HepG2 (cell line): ENCODE results near the gene UBB. TPM values are rescaled to one million over a fixed set of nuclear protein-coding genes. Genes with fewer than 3 reads are reported as not detected.

Source experiments
- ADNP ChIP-seq: sonication (generic); formaldehyde crosslinking; IDR thresholded peaks from 2 replicates; pipeline ENCODE4 v1.4.0; 2020; ENCODE audit warnings: missing genetic modification reagents
- BRCA1 ChIP-seq: sonication (generic); formaldehyde crosslinking; IDR thresholded peaks from 2 replicates; pipeline ENCODE4 v1.4.0; 2020; ENCODE audit warnings: missing genetic modification reagents
- FOXA3 ChIP-seq: IDR thresholded peaks from 2 replicates; pipeline ENCODE4 v1.6.1; 2016; ENCODE audit warnings: missing genetic modification reagents, missing compliant biosample characterization
- FOXP1 ChIP-seq, 2 experiments: fragments of 450-650 bp in 1 of 2; IDR thresholded peaks; 2 replicates each; pipeline ENCODE4 v1.6.1; 2017 to 2018; ENCODE audit warnings: antibody characterized with exemption in 1 of 2
- ONECUT2 ChIP-seq: sonication (generic); formaldehyde crosslinking; IDR thresholded peaks from 2 replicates; pipeline ENCODE4 v1.4.0; 2020; ENCODE audit warnings: missing genetic modification reagents
- SALL1 ChIP-seq: sonication (generic); formaldehyde crosslinking; IDR thresholded peaks from 2 replicates; pipeline ENCODE4 v1.8.0; 2022; ENCODE audit warnings: mild to moderate bottlenecking, missing genetic modification reagents
- WIZ ChIP-seq: sonication (generic); formaldehyde crosslinking; IDR thresholded peaks from 2 replicates; pipeline ENCODE4 v1.5.1; 2020; ENCODE audit warnings: mild to moderate bottlenecking, missing genetic modification reagents
- YY1 ChIP-seq: IDR thresholded peaks from 2 replicates; pipeline ENCODE4 v1.6.1; 2011; ENCODE audit warnings: low read length, low read depth, moderate library complexity, mild to moderate bottlenecking; ENCODE audit not compliant: insufficient read depth, insufficient replicate concordance
- ZBTB21 ChIP-seq: sonication (generic); formaldehyde crosslinking; IDR thresholded peaks from 2 replicates; pipeline ENCODE4 v1.4.0; 2020; ENCODE audit warnings: missing genetic modification reagents
- ZKSCAN5 ChIP-seq: sonication (generic); formaldehyde crosslinking; IDR thresholded peaks from 2 replicates; pipeline ENCODE4 v1.5.1; 2020; ENCODE audit warnings: mild to moderate bottlenecking, missing genetic modification reagents
- ZNF20 ChIP-seq: sonication (generic); formaldehyde crosslinking; IDR thresholded peaks from 2 replicates; pipeline ENCODE4 v1.4.0; 2020; ENCODE audit warnings: mild to moderate bottlenecking, moderate library complexity, missing genetic modification reagents
- ZNF292 ChIP-seq: sonication (generic); formaldehyde crosslinking; IDR thresholded peaks from 2 replicates; pipeline ENCODE4 v1.8.1; 2022; ENCODE audit warnings: mild to moderate bottlenecking, low read depth, missing genetic modification reagents, borderline replicate concordance
- ZNF441 ChIP-seq: sonication (generic); formaldehyde crosslinking; IDR thresholded peaks from 2 replicates; pipeline ENCODE4 v1.7.0; 2021; ENCODE audit warnings: missing genetic modification reagents, borderline replicate concordance
- ZNF510 ChIP-seq: sonication (generic); formaldehyde crosslinking; IDR thresholded peaks from 2 replicates; pipeline ENCODE4 v1.4.0; 2020; ENCODE audit warnings: low read depth, mild to moderate bottlenecking, missing genetic modification reagents
- ZNF572 ChIP-seq: sonication (generic); formaldehyde crosslinking; IDR thresholded peaks from 2 replicates; pipeline ENCODE4 v1.5.1; 2020; ENCODE audit warnings: mild to moderate bottlenecking, missing genetic modification reagents
- ZNF777 ChIP-seq: sonication (generic); formaldehyde crosslinking; IDR thresholded peaks from 2 replicates; pipeline ENCODE4 v1.4.0; 2020; ENCODE audit warnings: missing genetic modification reagents
- polyA plus RNA-seq, 8 experiments: library from polyadenylated mRNA; depleted of rRNA in 3 of 8; stranded (reverse) in 7 of 8; unstranded in 1 of 8; fragments of >200 nt; fragmentation: Illumina TruSeq in 4 of 8; extraction: Trizol in 4 of 8; gene quantifications; 2 replicates each; pipeline versions ENCODE4 v1.2.1 to v1.2.3, GENCODE V29; 2011 to 2016; ENCODE audit warnings: low read depth in 4 of 8, missing spikeins in 1 of 8, mixed read lengths in 1 of 8; ENCODE audit not compliant: insufficient read depth in 1 of 8
- total RNA-seq, 5 experiments: library from RNA; depleted of rRNA; stranded (reverse); fragments of >200 nt; fragmentation: Illumina TruSeq; extraction: Trizol; gene quantifications; 2 replicates each; pipeline ENCODE4 v1.2.3, GENCODE V29; 2016; ENCODE audit warnings: low read depth in 1 of 5
- TF ChIP-seq, protein P1 (sequence below): sonication (generic); formaldehyde crosslinking; IDR thresholded peaks from 2 replicates; pipeline ENCODE4 v1.4.0; 2020; ENCODE audit warnings: mild to moderate bottlenecking, missing genetic modification reagents
- TF ChIP-seq, protein P2 (sequence below): sonication (generic); formaldehyde crosslinking; IDR thresholded peaks from one replicate; pipeline ENCODE4 v1.5.1; 2020; ENCODE audit warnings: mild to moderate bottlenecking, missing genetic modification reagents; ENCODE audit errors: not compliant biosample characterization
- TF ChIP-seq, protein P3 (sequence below): sonication (generic); formaldehyde crosslinking; IDR thresholded peaks from 2 replicates; pipeline ENCODE4 v1.4.0; 2020; ENCODE audit warnings: low read depth, mild to moderate bottlenecking, missing genetic modification reagents

Gene UBB
- total and polyA plus RNA-seq, 2 of the 13 experiments (the other 11 are each of a cell fraction or from before 2014, with no cell fraction given), result 1,130 to 2,066 TPM

GRCh38 chr17:16353317-16354174 is 27.3 kb upstream of the UBB start, which contains the start of gene CENPV (continued):
- TF ChIP-seq, protein P1, sequence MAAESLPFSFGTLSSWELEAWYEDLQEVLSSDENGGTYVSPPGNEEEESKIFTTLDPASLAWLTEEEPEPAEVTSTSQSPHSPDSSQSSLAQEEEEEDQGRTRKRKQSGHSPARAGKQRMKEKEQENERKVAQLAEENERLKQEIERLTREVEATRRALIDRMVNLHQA (CRISPR knock-in tag), result no peak
- TF ChIP-seq ZNF292 (CRISPR knock-in tag) (no peak), ZBTB21 (no peak), ADNP (CRISPR knock-in tag) (peak; percentile 8; the same call in 1 of the 2 replicates), BRCA1 (0 out of 2 replicates have a peak, but pooled peaks have one; percentile 41), SALL1 (peak; percentile 67; the same call in 1 of the 2 replicates), FOXP1 (IDR thresholded peaks at IDR 0.05) (no peak), FOXP1 (CRISPR knock-in tag; IDR thresholded peaks at IDR 0.05) (no peak), ZNF441 (CRISPR knock-in tag) (0 out of 2 replicates have a peak, but pooled peaks have one; percentile 11), WIZ (CRISPR knock-in tag) (no peak), ZNF510 (CRISPR knock-in tag) (no peak), FOXA3 (peak; percentile 28; the same call in 1 of the 2 replicates), ZNF572 (0 out of 2 replicates have a peak, but pooled peaks have one; percentile 17), ONECUT2 (CRISPR knock-in tag) (no peak), ZNF777 (CRISPR knock-in tag) (peak; percentile 4), ZNF20 (CRISPR knock-in tag) (no peak), YY1 (peak; percentile 35), ZKSCAN5 (no peak)
- TF ChIP-seq, protein P2, sequence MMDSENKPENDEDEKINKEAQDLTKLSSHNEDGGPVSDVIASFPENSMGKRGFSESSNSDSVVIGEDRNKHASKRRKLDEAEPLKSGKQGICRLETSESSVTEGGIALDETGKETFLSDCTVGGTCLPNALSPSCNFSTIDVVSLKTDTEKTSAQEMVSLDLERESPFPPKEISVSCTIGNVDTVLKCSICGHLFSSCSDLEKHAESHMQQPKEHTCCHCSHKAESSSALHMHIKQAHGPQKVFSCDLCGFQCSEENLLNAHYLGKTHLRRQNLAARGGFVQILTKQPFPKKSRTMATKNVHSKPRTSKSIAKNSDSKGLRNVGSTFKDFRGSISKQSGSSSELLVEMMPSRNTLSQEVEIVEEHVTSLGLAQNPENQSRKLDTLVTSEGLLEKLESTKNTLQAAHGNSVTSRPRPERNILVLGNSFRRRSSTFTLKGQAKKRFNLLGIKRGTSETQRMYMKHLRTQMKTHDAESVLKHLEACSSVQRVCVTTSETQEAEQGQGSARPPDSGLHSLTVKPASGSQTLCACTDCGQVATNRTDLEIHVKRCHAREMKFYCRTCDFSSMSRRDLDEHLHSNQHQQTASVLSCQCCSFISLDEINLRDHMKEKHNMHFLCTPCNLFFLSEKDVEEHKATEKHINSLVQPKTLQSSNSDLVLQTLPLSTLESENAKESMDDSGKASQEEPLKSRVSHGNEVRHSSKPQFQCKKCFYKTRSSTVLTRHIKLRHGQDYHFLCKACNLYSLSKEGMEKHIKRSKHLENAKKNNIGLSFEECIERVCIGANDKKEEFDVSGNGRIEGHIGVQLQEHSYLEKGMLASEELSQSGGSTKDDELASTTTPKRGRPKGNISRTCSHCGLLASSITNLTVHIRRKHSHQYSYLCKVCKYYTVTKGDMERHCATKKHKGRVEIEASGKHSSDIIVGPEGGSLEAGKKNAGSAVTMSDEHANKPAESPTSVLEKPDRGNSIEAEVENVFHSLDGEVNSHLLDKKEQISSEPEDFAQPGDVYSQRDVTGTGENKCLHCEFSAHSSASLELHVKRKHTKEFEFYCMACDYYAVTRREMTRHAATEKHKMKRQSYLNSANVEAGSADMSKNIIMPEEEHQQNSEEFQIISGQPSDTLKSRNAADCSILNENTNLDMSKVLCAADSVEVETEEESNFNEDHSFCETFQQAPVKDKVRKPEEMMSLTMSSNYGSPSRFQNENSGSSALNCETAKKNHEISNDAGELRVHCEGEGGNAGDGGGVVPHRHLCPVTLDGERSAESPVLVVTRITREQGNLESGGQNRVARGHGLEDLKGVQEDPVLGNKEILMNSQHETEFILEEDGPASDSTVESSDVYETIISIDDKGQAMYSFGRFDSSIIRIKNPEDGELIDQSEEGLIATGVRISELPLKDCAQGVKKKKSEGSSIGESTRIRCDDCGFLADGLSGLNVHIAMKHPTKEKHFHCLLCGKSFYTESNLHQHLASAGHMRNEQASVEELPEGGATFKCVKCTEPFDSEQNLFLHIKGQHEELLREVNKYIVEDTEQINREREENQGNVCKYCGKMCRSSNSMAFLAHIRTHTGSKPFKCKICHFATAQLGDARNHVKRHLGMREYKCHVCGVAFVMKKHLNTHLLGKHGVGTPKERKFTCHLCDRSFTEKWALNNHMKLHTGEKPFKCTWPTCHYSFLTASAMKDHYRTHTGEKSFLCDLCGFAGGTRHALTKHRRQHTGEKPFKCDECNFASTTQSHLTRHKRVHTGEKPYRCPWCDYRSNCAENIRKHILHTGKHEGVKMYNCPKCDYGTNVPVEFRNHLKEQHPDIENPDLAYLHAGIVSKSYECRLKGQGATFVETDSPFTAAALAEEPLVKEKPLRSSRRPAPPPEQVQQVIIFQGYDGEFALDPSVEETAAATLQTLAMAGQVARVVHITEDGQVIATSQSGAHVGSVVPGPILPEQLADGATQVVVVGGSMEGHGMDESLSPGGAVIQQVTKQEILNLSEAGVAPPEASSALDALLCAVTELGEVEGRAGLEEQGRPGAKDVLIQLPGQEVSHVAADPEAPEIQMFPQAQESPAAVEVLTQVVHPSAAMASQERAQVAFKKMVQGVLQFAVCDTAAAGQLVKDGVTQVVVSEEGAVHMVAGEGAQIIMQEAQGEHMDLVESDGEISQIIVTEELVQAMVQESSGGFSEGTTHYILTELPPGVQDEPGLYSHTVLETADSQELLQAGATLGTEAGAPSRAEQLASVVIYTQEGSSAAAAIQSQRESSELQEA (CRISPR knock-in tag), result no peak
- TF ChIP-seq, protein P3, sequence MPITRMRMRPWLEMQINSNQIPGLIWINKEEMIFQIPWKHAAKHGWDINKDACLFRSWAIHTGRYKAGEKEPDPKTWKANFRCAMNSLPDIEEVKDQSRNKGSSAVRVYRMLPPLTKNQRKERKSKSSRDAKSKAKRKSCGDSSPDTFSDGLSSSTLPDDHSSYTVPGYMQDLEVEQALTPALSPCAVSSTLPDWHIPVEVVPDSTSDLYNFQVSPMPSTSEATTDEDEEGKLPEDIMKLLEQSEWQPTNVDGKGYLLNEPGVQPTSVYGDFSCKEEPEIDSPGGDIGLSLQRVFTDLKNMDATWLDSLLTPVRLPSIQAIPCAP (CRISPR knock-in tag), result no peak
